ENCODE measurements around the gene INTS14.

- TF ChIP-seq ZNF274 (IDR thresholded peaks at IDR 0.05; ENCODE audit: low read depth, low read length) (no peak), SUZ12 (IDR thresholded peaks at IDR 0.05; ENCODE audit: extremely low read depth, insufficient read depth, insufficient read length) (no peak)
Measured at GRCh38 chr15:65603134-65603533, 7.8 kb downstream of the INTS14 start.
